ENCODE results near the gene LRIT2. TPM values are rescaled to one million over a fixed set of nuclear protein-coding genes. Genes with fewer than 3 reads are reported as not detected.
A peak's percentile ranks its signal among the peaks of the same experiment; 100 is the strongest.

The LRIT2 gene
- total and polyA plus RNA-seq, 12 donors: not detected

- Histone ChIP-seq H3K27ac (no peak within 1 kb of the TSS), H3K4me1 (replicated peaks in 1 of 2) (peaks cover 8% of the 10 kb centered on the region in 2 donors), H3K36me3 (replicated peaks in 1 of 2) (no peaks in the 10 kb centered on the region), H3K4me3 (peak within 1 kb of the TSS in 2 of 4 donors; percentile 23 to 48), H3K27me3 (peaks cover 24% of the 10 kb centered on the region), H3K9me3 (replicated peaks in 1 of 3) (no peaks in the 10 kb centered on the region)
- TF ChIP-seq, protein P1, sequence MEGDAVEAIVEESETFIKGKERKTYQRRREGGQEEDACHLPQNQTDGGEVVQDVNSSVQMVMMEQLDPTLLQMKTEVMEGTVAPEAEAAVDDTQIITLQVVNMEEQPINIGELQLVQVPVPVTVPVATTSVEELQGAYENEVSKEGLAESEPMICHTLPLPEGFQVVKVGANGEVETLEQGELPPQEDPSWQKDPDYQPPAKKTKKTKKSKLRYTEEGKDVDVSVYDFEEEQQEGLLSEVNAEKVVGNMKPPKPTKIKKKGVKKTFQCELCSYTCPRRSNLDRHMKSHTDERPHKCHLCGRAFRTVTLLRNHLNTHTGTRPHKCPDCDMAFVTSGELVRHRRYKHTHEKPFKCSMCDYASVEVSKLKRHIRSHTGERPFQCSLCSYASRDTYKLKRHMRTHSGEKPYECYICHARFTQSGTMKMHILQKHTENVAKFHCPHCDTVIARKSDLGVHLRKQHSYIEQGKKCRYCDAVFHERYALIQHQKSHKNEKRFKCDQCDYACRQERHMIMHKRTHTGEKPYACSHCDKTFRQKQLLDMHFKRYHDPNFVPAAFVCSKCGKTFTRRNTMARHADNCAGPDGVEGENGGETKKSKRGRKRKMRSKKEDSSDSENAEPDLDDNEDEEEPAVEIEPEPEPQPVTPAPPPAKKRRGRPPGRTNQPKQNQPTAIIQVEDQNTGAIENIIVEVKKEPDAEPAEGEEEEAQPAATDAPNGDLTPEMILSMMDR (IDR thresholded peaks at IDR 0.05): no peak
- TF ChIP-seq POLR2A (IDR thresholded peaks at IDR 0.05): no peak
- DNase-seq: peak in 2 of 7 donors; percentile 25 to 30
- WGBS, 4 donors: 1 to 2% (median 1%) methylated on average over 10 to 61 of the region's 61 CpGs; no CpG with 5 or more reads in 1 of the 4 donors
- intact Hi-C loops (cut with DNase I): no loop called here
Measured at GRCh38 chr10:84194424-84195043, 30.8 kb downstream of the LRIT2 start, which contains the start of gene CDHR1. TSS of gene CDHR1 (plus strand) at chr10:84194537. CDS start at chr10:84194761, 224 bp downstream.

DNA sequence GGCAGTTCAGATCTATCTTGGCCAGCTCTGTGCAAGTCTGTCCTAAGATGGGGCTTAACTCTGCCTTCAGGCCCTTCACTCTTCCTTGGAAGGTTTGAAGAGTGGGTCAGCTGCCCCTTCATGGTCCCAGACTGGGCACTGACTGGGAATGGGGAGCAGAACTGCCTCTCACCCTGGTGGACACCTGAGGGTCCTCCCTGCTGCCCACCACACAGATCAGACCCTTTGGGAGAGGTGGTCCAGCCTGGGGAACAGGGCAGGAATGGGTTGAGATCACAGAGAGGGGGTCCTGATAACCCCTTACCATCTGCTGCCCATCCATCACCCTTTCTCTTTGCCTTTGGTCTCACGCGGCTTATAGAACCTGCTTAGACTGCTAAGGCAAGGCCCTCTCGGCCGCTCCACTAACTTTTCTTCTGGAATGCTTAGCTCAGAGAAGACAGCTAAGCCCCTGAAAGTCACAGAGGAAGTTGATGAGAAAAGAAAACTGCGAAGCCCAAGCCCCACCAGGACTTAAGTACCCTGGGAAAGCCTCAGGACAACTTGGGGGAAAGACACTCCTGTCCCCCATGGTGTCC, 31.4 kb downstream of the LRIT2 start:
- WGBS, 4 donors: 21 to 40% (median 32%) methylated on average over 2 to 5 of the region's 5 CpGs
- no peak for TF ChIP-seq POLR2A (IDR thresholded peaks at IDR 0.05)
- TF ChIP-seq, protein P1 (IDR thresholded peaks at IDR 0.05): no peak
- peaks cover 8% of the 10 kb centered on the region in 2 donors for H3K4me1 ChIP-seq (replicated peaks in 1 of 2)
- no peaks in the 10 kb centered on the region for H3K36me3 ChIP-seq (replicated peaks in 1 of 2)
- peak overlapping the region in 2 of 4 donors; percentile 23 to 48 for H3K4me3 ChIP-seq
- H3K9me3 ChIP-seq (replicated peaks in 1 of 3): no peaks in the 10 kb centered on the region
- no peak for DNase-seq
- intact Hi-C loops (cut with DNase I): no loop called here
- no peak overlapping the region for H3K27ac ChIP-seq
- peaks cover 24% of the 10 kb centered on the region for H3K27me3 ChIP-seq

GRCh38 chr10:84193327-84193726, 32.0 kb downstream of the LRIT2 start:
- 92 to 100% (median 97%) methylated on average over 1 to 2 of the region's 2 CpGs for WGBS, 4 donors
- intact Hi-C loops (cut with DNase I): no loop called here
- no peak overlapping the region for H3K27ac ChIP-seq
- TF ChIP-seq POLR2A (IDR thresholded peaks at IDR 0.05): no peak
- TF ChIP-seq, protein P1 (IDR thresholded peaks at IDR 0.05): no peak
- H3K4me1 ChIP-seq (replicated peaks in 1 of 2): peaks cover 8% of the 10 kb centered on the region in 2 donors
- peaks cover 24% of the 10 kb centered on the region for H3K27me3 ChIP-seq
- no peak overlapping the region for H3K4me3 ChIP-seq
- no peak for DNase-seq
- H3K9me3 ChIP-seq (replicated peaks in 1 of 3): no peaks in the 10 kb centered on the region
- H3K36me3 ChIP-seq (replicated peaks in 1 of 2): no peaks in the 10 kb centered on the region

DNA sequence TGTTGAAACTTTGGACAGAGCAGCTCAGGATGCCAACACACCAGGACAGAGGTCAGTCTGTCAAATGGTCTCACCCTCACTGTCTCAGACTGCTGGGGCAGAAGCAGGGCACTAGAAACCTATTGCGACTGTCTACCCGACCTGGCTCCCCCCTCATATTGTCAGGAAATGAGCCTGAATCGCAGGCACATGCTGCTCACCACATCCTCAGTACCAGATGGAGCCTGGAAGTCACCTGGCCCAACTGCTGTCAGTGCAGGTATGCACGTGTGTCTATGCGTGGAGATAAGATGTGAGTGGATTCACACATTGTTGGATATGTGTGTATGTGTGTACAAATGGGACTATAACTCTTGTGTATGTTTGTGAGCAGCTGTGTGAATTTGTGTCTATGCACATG, 34.2 kb downstream of the LRIT2 start:
- Histone ChIP-seq H3K27ac (no peak overlapping the region), H3K36me3 (replicated peaks in 1 of 2) (no peaks in the 10 kb centered on the region), H3K9me3 (replicated peaks in 1 of 3) (no peaks in the 10 kb centered on the region), H3K4me1 (replicated peaks in 1 of 2) (peaks cover 8% of the 10 kb centered on the region in 2 donors), H3K27me3 (peaks cover 24% of the 10 kb centered on the region), H3K4me3 (no peak overlapping the region)
- TF ChIP-seq, protein P1 (IDR thresholded peaks at IDR 0.05): no peak
- no peak for TF ChIP-seq POLR2A (IDR thresholded peaks at IDR 0.05)
- intact Hi-C loops (cut with DNase I): no loop called here
- no peak for DNase-seq
- 72 to 85% (median 79%) methylated on average over 4 to 5 of the region's 5 CpGs for WGBS, 4 donors

Measured in adrenal gland (tissue), 12 donors.